Measurements from ENCODE around the gene NECTIN2.
"Not testable (repeated sequence)": the region's sequence is repeated elsewhere in the genome, so short reads cannot be mapped to it uniquely, and the experiment has no call there.

Gene NECTIN2

GRCh38 chr19:44887648-44888047, 41.6 kb downstream of the NECTIN2 start:
- no peak for DNase-seq

GRCh38 chr19:44888335-44888734, 42.2 kb downstream of the NECTIN2 start:
- not testable (repeated sequence) for DNase-seq

DNA sequence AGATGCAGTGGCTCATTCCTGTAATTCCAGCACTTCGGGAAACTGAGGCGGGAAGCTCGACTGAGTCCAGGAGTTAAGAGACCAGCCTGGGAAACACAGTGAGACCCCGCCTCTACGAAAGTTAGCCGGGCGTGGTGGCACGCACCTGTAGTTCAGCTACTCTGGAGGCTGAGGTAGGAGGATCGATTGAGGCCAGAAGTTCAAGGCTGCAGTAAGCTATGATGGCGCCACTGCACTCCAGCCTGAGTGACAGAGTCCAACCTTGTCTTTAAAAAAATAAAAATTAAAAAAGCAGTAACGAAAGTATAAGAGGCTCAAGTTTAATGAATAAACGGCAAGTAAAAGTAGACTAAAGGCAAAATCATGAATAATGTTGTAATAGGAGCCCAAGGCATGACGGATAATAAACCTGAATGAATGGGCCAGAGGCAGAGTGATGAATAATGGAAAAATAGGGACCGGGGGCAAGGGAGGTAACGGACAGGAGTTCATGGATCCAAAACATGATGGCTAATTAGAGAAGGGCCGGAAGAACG, 43.8 kb downstream of the NECTIN2 start:
- DNase-seq = no peak

- DNase-seq = no peak
Observed at GRCh38 chr19:44890366-44891015, 44.4 kb downstream of the NECTIN2 start.

DNA sequence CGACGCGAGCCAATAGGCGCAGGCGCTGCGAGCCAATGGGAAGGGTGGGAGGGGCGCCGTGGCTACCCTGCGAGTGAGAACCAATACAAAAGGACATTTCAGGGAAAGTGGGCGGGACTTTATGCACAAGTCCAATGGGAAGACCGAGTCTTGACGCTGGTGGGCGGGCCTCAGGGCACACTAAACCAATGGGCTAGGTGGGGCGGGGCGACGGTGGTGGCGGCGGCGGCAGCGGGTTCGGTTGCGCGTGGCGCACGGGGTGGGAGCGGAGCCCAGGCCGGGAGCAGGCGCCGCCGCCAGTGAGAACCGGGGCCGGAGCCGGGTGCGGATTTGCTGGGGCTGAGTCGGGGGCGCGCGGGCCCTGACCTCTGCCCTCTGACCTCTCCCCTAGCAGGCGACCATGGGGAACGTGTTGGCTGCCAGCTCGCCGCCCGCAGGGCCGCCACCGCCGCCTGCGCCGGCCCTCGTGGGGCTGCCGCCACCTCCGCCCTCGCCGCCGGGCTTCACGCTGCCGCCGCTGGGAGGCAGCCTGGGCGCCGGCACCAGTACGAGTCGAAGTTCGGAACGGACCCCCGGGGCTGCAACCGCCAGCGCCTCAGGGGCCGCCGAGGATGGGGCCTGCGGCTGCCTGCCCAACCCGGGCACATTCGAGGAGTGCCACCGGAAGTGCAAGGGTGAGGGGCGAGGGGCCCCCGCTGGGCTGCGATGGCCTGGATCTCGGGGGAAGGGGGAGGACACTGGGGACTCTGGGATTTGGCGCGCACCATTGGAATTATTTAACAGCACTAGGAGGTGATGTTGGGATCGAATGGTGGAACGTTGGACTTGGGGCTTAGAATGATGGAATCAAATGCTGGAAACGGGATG, 45.2 kb downstream of the NECTIN2 start, which contains the start of gene TOMM40:
TSS of gene TOMM40 (plus strand) at position 239 of the 867 bp plus-strand sequence. CDS start at position 401, 162 bp downstream.
- DNase-seq = peak; percentile 100

DNA sequence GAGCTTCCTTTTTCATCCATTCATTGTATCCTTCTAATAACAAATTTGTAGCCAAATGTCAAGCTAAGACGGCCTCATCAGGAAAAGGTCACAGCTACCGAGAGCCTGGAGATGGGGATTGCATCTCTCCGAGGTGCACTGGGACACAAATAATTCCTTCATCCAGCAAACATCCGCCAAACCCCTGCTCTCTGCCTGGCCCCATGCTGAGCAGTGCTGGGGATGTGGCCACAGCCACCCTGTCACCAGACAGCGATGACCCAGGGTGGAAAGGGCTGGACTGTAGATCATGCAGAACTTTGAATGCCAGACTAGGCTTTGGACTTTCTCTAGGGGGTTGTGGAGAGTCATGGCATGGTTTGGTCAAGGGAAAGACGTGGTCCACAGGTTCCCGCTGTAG, 46.8 kb downstream of the NECTIN2 start:
- DNase-seq = no peak

- DNase-seq = no peak
Observed at GRCh38 chr19:44893332-44894051, 47.4 kb downstream of the NECTIN2 start.

DNA sequence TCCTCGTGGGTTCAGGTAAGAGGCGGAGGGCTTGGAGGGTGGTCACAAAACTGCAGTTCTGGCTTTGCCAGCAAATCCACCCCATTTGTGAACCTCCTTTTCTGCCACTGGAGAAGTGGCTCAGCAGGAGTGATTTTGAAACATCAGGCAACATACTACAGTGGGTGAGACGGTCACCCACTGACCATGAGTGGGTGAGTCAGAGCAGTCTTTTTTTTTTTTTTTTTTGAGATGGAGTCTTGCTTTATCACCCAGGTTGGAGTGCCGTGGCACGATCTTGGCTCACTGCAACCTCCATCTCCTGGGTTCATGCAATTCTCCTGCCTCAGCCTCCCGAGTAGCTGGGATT, 47.9 kb downstream of the NECTIN2 start:
- no peak for DNase-seq

GRCh38 chr19:44894946-44895345, 48.8 kb downstream of the NECTIN2 start:
- no peak for DNase-seq

DNA sequence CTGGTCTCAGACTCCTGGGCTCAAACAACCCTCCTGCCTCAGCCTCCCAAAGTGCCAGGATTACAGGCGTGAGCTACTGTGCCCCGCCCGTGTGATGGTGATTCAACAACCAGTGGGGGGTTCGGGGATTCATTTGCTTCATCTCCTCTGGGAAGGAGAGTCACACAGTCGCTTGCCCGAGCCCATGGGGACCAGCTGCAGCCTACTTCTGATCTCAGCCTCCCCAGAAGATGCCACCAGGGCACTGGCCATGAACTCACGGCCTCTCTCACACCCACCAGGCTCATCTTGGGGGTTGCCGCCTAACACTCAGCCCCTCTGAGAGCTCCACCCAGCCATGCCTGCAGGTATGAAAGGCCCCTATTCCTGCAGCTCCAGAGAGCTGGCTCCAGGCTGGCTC, 51.7 kb downstream of the NECTIN2 start:
- no peak for DNase-seq

DNA sequence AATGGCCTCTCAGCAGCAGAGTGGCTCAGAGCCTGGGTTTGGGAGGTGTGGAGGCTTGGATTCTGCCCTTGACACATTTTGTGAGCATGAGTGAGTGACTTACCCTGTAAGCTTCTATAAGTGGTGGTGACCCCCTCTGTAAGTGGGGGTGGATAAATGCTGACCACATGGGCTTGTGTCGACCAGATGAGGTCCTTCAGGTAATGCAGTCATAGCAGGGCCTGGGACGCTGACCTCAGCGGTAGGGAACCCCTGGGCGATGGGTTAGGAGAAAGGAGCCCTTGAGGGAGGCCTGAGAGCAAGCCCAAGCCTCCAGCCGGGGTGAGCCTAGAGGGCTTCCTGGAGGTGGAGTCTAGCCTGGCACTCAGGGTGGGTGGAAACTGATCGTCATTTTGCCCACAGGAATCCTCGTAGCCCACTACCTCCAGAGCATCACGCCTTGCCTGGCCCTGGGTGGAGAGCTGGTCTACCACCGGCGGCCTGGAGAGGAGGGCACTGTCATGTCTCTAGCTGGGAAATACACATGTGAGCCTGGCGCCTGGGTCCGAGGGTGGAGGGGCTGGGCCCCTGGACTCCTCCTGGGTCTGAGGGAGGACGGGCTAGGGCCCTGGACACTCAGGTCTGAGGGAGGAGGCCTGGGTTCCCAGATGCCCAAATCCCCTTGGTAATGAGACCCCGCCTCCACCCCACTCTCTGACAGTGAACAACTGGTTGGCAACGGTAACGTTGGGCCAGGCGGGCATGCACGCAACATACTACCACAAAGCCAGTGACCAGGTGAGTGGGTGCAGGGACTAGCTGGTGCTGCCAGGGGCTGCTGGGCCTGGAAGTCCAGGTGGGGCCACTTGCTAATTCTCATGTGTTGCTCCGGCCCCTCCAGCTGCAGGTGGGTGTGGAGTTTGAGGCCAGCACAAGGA, 54.5 kb downstream of the NECTIN2 start:
- no peak for DNase-seq

DNA sequence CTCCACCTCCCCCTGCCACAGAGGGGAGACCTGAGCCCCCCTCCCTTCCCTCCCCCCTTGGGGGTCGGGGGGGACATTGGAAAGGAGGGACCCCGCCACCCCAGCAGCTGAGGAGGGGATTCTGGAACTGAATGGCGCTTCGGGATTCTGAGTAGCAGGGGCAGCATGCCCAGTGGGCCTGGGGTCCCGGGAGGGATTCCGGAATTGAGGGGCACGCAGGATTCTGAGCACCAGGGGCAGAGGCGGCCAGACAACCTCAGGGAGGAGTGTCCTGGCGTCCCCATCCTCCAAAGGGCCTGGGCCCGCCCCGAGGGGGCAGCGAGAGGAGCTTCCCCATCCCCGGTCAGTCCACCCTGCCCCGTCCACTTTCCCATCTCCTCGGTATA, 57.1 kb downstream of the NECTIN2 start:
- DNase-seq = no peak

DNA sequence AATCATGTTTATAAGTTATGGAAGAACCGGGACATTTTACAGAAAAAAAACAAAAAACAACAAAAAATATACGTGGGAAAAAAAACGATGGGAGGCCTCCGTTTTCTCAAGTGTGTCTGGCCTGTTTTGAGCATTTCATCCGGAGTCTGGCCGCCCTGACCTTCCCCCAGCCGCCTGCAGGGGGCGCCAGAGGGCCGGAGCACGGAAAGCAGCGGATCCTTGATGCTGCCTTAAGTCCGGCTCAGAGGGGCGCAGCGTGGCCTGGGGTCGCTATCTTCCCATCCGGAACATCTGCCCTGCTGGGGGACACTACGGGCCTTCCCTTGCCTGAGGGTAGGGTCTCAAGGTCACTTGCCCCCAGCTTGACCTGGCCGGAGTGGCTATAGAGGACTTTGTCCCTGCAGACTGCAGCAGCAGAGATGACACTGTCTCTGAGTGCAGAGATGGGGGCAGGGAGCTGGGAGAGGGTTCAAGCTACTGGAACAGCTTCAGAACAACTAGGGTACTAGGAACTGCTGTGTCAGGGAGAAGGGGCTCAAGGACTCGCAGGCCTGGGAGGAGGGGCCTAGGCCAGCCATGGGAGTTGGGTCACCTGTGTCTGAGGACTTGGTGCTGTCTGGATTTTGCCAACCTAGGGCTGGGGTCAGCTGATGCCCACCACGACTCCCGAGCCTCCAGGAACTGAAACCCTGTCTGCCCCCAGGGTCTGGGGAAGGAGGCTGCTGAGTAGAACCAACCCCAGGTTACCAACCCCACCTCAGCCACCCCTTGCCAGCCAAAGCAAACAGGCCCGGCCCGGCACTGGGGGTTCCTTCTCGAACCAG, 57.7 kb downstream of the NECTIN2 start:
- peak; percentile 69 for DNase-seq

- DNase-seq = no peak
Observed at GRCh38 chr19:44904426-44904994, 58.4 kb downstream of the NECTIN2 start.

- DNase-seq = no peak
Observed at GRCh38 chr19:44905437-44906160, 59.5 kb downstream of the NECTIN2 start, which contains the start of gene APOE. TSS of gene APOE (plus strand) at chr19:44905796. CDS start at chr19:44906625, 829 bp downstream.

GRCh38 chr19:44907613-44908012, 61.5 kb downstream of the NECTIN2 start:
- no peak for DNase-seq

DNA sequence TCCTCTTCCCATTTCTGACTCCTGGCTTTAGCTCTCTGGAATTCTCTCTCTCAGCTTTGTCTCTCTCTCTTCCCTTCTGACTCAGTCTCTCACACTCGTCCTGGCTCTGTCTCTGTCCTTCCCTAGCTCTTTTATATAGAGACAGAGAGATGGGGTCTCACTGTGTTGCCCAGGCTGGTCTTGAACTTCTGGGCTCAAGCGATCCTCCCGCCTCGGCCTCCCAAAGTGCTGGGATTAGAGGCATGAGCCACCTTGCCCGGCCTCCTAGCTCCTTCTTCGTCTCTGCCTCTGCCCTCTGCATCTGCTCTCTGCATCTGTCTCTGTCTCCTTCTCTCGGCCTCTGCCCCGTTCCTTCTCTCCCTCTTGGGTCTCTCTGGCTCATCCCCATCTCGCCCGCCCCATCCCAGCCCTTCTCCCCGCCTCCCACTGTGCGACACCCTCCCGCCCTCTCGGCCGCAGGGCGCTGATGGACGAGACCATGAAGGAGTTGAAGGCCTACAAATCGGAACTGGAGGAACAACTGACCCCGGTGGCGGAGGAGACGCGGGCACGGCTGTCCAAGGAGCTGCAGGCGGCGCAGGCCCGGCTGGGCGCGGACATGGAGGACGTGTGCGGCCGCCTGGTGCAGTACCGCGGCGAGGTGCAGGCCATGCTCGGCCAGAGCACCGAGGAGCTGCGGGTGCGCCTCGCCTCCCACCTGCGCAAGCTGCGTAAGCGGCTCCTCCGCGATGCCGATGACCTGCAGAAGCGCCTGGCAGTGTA, 62.2 kb downstream of the NECTIN2 start:
- DNase-seq = no peak

GRCh38 chr19:44908836-44909261, 62.8 kb downstream of the NECTIN2 start:
- DNase-seq = no peak

- DNase-seq = no peak
Observed at GRCh38 chr19:44909775-44910174, 63.7 kb downstream of the NECTIN2 start.

Measured in activated T-cell treated with anti-CD3 and anti-CD28 coated beads for 4 hours (primary cell).